ENCODE measurements around the gene SEMA3G.
A peak's percentile ranks its signal among the peaks of the same experiment; 100 is the strongest.

The SEMA3G gene

GRCh38 chr3:52483081-52483480, 38.2 kb upstream of the SEMA3G start:
- TF ChIP-seq, protein P1, sequence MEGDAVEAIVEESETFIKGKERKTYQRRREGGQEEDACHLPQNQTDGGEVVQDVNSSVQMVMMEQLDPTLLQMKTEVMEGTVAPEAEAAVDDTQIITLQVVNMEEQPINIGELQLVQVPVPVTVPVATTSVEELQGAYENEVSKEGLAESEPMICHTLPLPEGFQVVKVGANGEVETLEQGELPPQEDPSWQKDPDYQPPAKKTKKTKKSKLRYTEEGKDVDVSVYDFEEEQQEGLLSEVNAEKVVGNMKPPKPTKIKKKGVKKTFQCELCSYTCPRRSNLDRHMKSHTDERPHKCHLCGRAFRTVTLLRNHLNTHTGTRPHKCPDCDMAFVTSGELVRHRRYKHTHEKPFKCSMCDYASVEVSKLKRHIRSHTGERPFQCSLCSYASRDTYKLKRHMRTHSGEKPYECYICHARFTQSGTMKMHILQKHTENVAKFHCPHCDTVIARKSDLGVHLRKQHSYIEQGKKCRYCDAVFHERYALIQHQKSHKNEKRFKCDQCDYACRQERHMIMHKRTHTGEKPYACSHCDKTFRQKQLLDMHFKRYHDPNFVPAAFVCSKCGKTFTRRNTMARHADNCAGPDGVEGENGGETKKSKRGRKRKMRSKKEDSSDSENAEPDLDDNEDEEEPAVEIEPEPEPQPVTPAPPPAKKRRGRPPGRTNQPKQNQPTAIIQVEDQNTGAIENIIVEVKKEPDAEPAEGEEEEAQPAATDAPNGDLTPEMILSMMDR (conservative IDR thresholded peaks at IDR 0.05; ENCODE audit: low read depth, low read length), result no peak
- DNase-seq (ENCODE audit: low read depth), result no peak
- no peak overlapping the region for H3K4me3 ChIP-seq (ENCODE audit: low read depth, low read length)

- DNase-seq (ENCODE audit: low read depth), result peak; percentile 45
- TF ChIP-seq, protein P1 (conservative IDR thresholded peaks at IDR 0.05; ENCODE audit: low read depth, low read length), result peak; percentile 65
- H3K4me3 ChIP-seq (ENCODE audit: low read depth, low read length), result no peak overlapping the region
Observed at GRCh38 chr3:52481819-52482521, 37.1 kb upstream of the SEMA3G start.

GRCh38 chr3:52480768-52481715, 36.1 kb upstream of the SEMA3G start:
- no peak overlapping the region for H3K4me3 ChIP-seq (ENCODE audit: low read depth, low read length)
- TF ChIP-seq, protein P1 (conservative IDR thresholded peaks at IDR 0.05; ENCODE audit: low read depth, low read length), result no peak
- DNase-seq (ENCODE audit: low read depth), result no peak

- TF ChIP-seq, protein P1 (conservative IDR thresholded peaks at IDR 0.05; ENCODE audit: low read depth, low read length), result no peak
- DNase-seq (ENCODE audit: low read depth), result no peak
- H3K4me3 ChIP-seq (ENCODE audit: low read depth, low read length), result no peak overlapping the region
Observed at GRCh38 chr3:52479877-52480575, 35.1 kb upstream of the SEMA3G start.

GRCh38 chr3:52479037-52479876, 34.4 kb upstream of the SEMA3G start:
- DNase-seq (ENCODE audit: low read depth), result no peak
- H3K4me3 ChIP-seq (ENCODE audit: low read depth, low read length), result no peak overlapping the region
- TF ChIP-seq, protein P1 (conservative IDR thresholded peaks at IDR 0.05; ENCODE audit: low read depth, low read length), result no peak

- TF ChIP-seq, protein P1 (conservative IDR thresholded peaks at IDR 0.05; ENCODE audit: low read depth, low read length), result no peak
- DNase-seq (ENCODE audit: low read depth), result no peak
- no peak overlapping the region for H3K4me3 ChIP-seq (ENCODE audit: low read depth, low read length)
Observed at GRCh38 chr3:52477796-52478095, 32.8 kb upstream of the SEMA3G start.
